SIG-M5 treated with dmso at 0.1 percent for 504 hours (cell line): ENCODE results near the gene HES2.
"Not testable (repeated sequence)": the region's sequence is repeated elsewhere in the genome, so short reads cannot be mapped to it uniquely, and the experiment has no call there.

ENCODE experiments used
- DNase-seq: peaks from one replicate; lab custom pipeline; 2025; ENCODE audit not compliant: unreplicated experiment; lab: John Stamatoyannopoulos, UW

HES2 gene

DNA sequence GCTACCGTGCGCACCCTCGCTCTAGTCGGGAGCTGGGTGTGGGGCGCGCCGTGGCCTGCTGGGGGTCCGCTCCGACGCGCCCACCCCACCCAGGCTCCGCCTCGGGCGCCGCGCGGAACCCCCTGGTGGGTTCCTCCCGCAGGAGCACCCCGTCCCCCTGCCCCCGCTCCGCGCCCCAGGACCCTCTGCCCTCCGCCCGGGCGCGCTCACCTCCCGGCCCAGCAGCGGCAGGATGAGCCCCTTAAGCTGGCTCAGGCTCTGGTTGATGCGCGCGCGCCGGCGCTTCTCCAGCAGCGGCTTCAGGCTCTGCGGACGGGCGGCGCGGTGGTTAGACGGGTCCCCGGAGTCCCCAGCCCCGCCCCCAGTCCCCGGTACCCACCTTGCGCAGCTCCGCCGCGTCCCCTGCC is 319 bp downstream of the HES2 start:
- no peak for DNase-seq

DNA sequence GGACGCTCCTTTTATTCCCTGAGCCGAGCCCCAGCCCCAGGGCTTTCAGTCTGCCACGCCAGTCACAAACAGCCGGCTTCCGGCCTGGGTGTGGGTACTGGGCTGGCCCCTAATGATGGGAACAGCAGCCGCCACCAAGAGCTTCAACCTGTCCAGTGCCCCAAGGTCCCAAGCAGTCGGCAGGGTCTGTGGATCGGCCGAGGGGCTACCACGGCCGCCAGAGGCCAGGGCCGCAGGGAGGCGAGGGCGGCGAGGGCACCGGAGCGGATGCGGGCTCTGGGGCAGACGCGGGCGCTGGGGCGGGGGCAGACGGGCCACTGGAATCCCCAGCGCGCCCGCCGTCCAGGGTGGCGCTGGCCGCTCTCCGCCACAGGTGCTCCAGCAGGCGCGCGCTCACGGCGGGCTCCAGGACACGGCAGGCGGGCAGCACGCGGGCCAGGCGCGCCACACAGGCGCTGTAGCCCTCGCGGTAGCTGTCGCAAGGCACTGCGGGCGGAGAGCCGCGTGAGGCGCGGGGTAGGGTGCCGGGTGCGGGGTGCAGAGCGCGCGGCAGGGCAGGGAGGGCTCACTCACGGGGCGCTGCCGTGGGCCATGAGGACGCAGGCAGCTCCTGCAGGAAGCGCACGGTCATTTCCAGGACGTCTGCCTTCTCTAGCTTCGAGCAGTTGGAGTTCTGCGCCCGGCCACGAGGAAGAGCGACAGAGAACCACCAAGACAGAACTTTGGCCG is 887 bp downstream of the HES2 start:
- no peak for DNase-seq

DNA sequence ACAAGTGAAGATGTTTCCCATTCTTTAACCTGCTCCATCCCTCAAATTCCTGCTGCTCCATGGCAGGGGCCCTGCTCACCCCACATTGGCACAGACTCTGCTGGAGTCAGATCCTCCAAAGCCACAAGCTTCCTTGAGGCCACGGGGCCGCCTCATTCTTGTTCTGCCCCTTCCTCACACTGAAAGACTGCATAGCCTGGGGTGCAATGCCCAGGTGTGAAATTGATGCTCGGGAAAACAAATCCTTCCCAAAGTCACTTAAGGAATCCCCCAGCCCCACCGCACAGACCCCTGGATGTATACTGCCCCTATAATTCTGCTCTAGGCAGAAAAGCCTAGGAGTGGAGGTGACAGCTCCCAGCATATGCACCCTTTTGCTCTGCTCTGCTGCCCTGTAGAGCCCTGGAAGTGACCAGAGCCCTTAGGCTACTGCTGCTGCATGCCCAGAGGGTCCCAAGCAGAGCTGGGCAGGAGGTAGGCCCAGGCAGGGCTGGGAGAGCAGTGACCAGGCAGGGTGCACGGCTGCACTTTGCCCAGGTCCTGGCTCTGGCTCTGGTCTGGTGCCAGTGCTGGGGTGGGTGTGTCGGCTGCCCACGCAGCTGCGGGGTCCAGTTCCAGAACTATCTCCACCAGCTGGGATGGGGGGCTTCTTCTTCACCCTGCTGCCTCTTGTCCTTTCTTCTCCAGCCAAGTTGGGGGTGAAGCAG is 1.6 kb downstream of the HES2 start:
- DNase-seq = no peak

DNA sequence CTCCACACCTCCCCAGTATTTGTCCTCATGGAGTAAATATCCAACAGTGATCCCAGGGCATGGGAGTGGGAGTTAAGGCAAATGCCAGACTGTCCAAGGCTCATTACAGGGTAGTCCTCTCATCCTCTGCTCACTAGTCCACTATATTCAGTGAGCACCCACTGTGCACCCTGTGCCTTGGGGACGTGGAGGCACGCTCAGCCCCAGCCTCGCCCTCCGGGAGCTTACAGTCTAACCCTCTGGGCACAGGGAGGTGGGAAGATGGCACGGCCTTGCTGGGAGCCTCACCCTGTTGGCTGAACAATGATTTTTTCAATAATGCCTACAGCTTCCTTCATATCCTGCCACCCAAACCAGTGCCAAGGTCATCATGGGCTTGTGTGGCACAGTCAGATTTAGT is 2.8 kb downstream of the HES2 start:
- no peak for DNase-seq

DNA sequence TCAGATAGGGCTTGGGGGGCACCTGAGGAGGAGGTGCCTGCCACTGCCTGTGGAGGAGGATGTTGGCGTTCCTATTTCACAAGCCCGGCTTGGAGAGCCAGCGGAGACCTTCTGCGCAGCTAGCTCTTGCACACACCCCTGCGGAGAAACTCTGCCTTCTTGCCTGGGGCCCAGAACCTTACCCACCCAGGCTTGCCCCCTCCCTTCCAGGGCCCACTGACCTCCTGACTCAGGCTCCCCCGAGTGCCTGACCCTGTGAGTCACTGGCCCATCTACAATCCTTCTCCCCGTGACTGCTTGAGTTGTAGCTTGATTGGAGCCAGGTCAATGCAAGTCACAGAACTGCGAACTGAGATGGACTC is 3.4 kb downstream of the HES2 start:
- peak; percentile 38 for DNase-seq

DNA sequence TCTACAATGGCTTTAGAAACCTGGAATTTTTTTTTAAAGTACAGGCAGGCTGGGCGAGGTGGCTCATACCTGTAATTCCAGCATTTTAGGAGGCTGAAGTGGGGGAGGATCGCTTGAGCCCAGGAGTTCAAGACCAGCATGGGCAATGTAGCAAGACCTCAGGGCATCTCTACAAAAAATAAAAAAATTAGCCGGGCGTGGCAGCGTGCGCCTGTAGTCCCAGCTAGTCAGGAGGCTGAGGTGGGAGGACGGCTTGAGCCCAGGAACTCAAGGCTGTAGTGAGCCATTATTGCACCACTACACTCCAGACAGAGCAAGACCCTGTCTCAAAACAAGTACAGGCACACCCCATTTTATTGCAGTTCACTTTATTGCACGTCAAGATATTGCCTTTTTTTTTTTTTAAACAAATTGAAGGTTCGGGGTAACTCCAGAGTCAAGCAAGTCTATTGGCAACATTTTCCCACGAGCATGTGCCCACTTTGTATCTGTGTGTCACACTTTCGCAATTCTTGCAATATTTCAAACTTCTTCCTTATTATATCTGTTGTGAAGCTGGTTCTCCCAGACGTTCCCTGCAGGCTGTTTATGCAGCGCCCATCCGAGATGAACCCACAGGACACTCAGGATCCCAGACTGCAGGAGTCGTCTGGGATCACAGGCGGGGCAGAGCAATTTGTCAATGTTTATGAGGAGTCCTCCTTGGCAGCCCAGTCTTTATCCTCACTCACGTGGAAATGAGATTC is 4.7 kb downstream of the HES2 start:
- peak; percentile 67 for DNase-seq

DNA sequence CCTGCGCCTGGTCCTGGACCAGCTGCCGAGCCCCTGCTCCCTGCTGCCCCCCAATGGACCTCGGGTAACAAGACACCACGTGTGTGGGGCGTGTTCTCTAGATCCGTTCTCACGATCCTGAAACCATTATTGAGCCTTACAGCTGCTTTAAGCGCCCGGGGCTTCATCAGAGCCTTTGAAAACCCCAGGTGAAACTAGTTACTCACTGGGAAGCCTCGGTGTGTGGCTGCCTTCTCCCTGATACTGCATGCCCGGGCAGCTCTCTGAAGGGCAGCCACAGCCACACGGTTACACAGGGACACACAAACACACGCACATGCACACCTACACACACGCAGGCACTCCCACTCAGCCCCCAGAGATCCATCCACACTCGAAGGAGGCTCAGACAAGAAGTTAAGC is 5.3 kb downstream of the HES2 start:
- DNase-seq = peak; percentile 44

DNA sequence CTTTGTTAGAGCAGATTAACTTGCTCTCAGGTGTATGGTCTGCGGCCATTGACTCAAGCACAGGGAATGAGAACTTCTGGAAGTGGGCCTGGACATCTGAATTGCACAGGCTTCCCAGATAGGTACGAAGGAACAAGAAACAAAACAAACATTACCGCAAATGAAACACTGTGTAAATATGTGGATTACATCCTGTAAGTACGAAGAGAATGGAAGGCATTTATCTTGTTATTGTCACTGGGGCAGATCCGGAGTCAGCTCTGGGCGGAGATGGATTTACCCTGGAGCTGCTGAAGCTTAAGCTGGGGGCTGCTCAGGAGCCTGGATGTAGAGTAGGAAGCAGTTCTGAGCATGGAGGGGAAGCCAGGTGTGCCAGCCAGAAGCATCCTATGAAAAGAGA is 6.8 kb downstream of the HES2 start:
- no peak for DNase-seq

DNA sequence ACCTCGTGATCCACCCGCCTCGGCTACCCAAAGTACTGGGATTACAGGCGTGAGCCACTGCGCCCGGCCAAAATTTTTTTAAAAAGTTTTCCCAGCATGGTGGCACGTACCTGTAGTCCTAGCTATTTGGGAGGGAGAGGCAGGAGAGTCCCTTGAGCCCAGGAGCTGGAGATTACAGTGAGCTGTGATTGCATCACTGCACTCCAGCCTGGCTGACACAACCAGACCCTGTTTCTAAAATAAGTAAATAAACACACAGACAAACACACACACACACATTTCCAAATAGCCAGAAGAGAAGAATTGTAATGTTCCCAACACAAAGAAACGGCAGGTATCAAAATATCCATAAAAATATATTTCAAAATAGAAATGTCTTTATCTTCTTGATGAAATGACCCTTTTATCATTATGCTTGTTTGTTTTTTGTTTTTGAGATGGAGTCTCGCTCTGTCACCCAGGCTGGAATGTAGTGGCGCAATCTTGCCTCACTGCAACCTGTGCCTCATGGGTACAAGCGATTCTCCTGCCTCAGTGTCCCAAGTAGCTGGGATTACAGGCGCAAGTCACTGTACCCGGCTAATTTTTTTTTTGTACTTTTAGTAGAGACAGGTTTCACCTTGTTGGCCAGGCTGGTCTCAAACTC is 9.3 kb downstream of the HES2 start:
- no peak for DNase-seq

DNA sequence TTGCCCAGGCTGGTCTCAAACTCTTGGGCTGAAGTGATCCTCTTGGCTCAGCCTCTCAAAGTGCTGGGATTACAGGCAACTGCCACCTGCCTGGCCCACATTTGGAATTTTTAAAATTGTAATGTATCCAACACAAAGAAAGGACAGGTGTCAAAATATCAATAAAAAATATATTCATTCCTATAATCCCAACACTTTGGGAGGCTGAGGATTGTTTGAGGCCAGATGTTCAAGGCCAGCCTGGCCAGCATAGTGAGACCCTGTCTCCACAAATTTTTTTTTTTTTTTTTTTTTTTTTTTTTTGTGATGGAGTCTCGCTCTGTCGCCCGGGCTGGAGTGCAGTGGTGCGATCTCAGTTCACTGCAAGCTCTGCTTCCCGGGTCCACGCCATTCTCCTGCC is 10.0 kb downstream of the HES2 start:
- no peak for DNase-seq

DNA sequence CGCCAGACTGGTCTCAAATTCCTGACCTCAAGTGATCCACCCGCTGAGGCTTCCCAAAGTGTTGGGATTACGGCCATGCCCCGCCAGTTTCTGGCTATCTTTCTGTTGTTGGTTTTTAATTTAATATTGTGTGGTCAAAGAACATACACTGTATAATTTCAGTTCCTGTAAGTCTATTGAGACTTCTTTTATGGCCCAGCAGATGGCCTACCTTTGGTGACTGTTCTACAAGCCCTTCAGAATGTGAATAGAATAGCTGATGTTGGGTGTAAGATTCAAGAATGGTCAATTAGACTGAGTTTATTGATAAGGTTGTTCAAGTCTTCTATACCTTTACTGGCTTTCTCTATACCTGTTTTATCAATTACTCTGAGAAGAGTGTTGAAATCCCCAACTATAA is 10.7 kb downstream of the HES2 start:
- no peak for DNase-seq

DNA sequence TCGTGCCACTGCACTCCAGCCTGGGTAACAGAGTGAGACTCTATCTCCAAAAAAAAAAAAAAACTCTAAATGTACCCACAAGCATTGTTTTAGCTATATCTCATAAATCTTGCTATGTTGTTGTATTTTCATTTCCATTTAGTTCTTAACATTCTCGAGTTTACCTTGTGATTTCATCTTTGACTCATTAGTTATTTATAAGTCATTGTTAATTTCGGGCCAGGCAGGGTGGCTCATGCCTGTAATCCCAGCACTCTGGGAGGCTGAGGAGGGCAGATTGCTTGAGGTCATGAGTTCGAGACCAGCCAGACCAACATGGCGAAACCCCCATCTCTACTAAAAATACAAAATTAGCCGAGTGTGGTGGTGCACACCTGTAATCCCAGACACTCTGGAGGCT is 11.7 kb downstream of the HES2 start:
- DNase-seq = no peak

DNA sequence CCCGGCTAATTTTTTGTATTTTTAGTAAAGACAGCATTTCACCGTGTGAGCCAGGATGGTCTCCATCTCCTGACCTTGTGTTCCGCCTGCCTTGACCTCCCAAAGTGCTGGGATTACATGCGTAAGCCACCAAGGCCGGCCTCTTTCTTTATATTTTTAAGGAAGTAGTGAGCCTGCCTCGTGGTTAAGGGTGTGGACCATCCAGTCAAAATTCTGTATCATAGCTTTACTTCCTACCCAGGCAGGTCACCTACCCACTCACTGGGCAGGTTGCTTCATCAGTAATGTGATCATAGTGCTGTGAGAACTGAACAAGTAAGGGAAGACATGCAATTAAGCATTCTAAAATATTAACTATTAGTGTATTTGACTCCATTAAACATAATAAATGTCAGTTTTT is 18.0 kb downstream of the HES2 start:
- peak; percentile 78 for DNase-seq

DNA sequence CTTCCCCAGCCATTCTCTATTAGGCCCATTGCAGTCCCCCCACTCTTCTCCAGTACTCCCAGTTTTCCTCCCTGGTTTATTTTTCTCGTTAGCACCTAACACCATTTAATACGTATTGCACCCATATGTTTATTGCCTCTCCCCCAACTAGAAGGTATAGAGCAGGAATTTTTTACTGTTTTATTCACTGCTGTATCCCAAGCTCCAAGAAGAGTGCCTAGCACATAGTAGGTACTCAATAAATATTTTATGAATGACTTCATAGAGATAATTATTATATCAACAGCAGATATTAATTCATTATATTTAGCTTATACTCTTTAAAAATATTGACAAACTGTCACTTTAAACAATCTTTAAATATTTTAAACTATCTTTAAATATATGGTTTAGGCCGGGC is 20.4 kb downstream of the HES2 start:
- no peak for DNase-seq

DNA sequence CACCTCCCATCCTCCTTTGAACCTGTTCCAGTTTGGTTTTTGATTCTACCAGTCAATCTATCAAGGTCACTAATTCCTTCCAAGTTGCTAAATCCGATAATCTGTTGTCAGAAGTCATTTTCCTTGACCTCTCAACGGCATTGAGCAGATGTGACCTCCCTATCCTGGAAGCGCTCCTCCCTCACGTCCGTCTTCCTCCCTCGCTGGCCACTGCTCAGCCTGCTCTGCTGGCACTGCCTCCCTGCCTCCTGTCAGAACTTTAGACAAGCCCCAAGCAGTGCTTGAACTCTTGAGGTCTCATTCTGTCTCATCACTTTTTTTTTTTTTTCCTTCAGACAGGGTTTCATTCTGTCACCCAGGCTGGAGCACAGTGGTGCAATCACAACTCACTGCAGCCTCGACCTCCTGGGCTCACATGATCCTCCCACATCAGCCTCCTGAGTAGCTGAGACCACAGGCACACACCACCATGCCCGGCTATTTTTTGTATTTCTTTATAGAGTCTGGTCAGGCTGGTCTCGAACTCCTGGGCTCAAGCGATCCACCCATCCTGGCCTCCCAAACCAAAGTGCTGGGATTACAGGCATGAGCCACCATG is 21.8 kb downstream of the HES2 start:
- no peak for DNase-seq

DNA sequence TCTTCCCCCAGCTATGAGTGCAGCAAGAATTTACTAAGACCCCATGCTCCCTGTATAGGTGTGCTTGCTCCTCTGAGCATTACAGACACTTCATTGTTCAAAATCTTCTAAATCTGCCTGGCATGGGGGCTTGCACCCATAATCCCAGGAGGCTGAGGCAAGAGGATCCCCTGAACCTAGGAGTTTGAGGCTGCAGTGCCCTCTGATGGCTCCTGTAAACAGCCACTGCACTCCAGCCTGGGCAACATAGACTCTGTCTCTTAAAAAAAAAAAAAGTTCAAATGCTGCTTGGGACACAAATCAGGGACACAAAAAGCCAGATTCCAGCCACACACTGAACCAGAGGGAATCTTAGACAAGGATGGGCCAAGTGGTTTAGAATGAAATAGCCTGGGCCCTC is 22.7 kb downstream of the HES2 start:
- DNase-seq = no peak

DNA sequence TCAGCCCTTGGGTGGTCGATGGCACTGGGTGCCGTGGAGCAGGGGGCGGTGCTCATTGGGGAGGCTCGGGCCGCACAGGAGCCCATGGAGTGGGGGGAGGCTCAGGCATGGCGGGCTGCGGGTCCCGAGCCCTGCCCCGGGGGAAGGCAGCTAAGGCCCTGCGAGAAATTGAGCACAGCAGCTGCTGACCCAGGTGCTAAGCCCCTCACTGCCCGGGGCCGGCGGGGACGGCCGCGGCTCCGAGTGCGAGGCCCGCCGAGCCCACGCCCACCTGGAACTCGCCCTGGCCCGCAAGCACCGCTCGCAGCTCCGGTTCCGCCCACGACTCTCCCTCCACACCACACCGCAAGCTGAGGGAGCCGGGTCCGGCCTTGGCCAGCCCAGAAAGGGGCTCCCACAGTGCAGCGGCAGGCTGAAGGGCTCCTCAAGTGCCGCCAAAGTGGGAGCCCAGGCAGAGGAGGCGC is 23.9 kb downstream of the HES2 start:
- not testable (repeated sequence) for DNase-seq

DNA sequence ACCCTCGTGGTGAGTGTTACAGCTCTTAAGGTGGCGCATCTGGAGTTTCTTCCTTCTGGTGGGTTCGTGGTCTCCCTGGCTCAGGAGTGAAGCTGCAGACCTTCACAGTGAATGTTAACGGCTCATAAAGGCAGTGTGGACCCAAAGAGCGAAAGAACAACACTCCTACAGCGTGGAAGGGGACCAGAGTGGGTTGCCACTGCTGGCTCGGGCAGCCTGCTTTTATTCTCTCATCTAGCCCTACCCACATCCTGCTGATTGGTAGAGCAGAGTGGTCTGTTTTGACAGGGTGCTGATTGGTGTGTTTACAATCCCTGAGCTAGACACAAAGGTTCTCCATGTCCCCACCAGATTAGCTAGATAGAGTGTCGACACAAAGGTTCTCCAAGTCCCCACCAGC is 24.6 kb downstream of the HES2 start:
- DNase-seq = not testable (repeated sequence)

DNA sequence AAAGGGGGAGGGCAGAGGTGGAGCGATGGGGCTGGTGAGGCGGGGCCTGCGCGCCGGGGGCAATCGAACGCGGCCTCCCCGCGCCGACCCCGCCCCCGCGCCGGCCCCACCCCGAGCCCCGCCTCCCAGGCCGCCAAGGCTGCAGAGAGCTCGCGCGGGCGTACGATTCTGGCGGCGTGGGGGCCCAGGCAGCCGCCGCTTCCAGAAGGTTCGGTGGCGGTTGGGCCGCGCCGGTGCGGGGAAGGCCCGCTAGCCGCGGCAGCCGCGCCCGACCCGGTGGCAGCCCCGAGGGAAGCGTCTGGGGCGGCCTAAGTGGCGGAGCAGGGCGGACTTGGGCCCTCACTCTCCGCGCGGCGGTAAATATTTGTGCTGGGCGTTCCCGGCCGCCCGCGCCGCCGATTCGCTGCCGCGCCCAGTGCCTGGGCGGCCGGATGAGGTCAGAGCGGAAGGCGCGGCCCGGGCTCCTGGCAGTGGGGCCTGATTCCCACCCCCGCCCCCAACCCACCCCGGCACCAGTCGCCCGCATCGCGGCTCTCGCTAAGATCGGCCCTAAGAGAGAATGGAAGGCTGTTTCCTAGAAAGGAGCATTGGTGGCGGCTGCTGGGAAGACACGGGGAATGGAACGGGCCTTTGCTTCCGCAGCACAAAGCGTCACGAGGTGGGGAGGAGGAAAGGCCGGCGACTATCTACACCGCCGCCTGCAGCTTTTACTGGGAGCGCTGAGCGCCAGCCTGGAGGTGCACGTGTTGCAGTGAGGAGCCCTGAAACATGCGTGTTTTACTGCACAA is 26.1 kb downstream of the HES2 start, which contains the start of gene ACOT7:
TSS of gene ACOT7 (minus strand) at position 368 of the 788 bp plus-strand sequence. CDS start 368 bp downstream, outside the sequence.
- DNase-seq = peak; percentile 90

DNA sequence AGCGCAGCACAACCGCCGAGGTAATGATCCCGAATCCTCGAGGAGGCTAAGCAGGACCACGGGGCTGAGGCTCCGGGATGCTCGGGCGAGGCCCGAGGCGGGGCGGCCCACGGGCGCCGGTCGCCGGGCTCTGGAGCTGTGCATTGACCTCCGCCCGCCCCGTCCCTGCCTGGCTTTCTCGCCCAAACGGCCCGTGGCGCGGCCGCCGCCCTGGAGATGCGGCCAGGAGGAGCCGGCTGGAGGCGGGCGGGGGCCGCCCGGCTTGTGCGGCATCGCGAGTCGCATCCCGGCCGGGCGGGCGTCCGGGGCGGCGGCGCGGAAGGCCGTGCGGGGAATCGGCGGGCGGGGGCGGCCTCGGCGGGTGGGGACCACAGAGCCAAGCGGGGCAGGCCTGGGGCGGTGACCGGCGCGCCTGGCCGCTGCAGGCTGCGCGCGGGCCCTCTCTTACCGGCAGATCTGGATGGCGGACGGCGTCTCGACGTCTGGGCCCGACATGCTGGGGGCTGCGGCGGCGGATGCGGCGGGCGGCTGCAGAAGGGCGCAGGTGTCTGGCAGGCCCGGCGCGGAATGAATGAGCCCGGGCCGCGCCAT is 26.8 kb downstream of the HES2 start:
- DNase-seq = no peak
